ENCODE measurements around the gene SOS2. TPM values are rescaled to one million over a fixed set of nuclear protein-coding genes. Genes with fewer than 3 reads are reported as not detected.

The SOS2 gene
- polyA plus RNA-seq, 1 donor (not counting 4 experiments of a cell fraction or from before 2014, with no cell fraction given), result 13.0 TPM

DNA sequence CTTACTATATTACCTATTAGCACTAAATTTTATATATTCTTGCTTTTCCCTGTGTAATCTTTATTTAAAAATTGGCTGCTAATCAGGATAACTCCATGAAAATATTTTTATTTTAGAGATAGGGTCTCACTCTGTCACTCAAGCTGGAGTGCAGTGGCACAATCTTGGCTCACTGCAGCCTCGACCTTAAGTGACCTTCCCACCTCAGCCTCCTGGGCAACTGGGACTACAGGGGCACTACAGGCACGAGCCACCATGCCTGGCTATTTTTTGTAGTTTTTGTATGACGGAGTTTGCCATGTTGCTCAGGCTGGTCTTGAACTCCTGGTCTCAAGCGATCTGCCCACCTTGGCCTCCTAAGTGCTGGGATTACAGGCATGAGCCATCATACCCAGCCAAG is 82.6 kb downstream of the SOS2 start:
- no peak overlapping the region for H3K27ac ChIP-seq (ENCODE audit: control insufficient read depth, insufficient read depth, low read length)
- H3K27me3 ChIP-seq (ENCODE audit: control insufficient read depth, extremely low read depth, insufficient read depth, low read length), result no peaks in the 10 kb centered on the region
- DNase-seq (ENCODE audit: low read depth, low spot score) (no peak), FAIRE-seq (no peak)
- dilution Hi-C loops (cut with MboI; ENCODE audit: extremely low pct_ligation_motif_present, low sequenced_read_pairs), result no loop called here
- no peak overlapping the region for H3K4me3 ChIP-seq (ENCODE audit: control insufficient read depth in 2 of 3, extremely low read depth in 1 of 3, insufficient read depth in 2 of 3, low read depth in 1 of 3, low read length in 3 of 3)
- no peak overlapping the region for H3K9ac ChIP-seq (ENCODE audit: control insufficient read depth, extremely low read depth, insufficient read depth, low read length)
- TF ChIP-seq EZH2 (IDR thresholded peaks at IDR 0.05; ENCODE audit: low read length), result no peak
- TF ChIP-seq, protein P1, sequence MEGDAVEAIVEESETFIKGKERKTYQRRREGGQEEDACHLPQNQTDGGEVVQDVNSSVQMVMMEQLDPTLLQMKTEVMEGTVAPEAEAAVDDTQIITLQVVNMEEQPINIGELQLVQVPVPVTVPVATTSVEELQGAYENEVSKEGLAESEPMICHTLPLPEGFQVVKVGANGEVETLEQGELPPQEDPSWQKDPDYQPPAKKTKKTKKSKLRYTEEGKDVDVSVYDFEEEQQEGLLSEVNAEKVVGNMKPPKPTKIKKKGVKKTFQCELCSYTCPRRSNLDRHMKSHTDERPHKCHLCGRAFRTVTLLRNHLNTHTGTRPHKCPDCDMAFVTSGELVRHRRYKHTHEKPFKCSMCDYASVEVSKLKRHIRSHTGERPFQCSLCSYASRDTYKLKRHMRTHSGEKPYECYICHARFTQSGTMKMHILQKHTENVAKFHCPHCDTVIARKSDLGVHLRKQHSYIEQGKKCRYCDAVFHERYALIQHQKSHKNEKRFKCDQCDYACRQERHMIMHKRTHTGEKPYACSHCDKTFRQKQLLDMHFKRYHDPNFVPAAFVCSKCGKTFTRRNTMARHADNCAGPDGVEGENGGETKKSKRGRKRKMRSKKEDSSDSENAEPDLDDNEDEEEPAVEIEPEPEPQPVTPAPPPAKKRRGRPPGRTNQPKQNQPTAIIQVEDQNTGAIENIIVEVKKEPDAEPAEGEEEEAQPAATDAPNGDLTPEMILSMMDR (optimal IDR thresholded peaks at IDR 0.05 in 1 of 3, IDR thresholded peaks at IDR 0.05 in 1 of 3, conservative IDR thresholded peaks at IDR 0.05 in 1 of 3; ENCODE audit: extremely low read depth in 1 of 3, insufficient read depth in 2 of 3, low read length in 3 of 3), result no peak
- H4K20me1 ChIP-seq (ENCODE audit: control insufficient read depth, extremely low read depth, insufficient read depth, low read length), result no peaks in the 10 kb centered on the region
- H2AFZ ChIP-seq (ENCODE audit: control insufficient read depth, low read length), result no peak overlapping the region
- H3K9me3 ChIP-seq (ENCODE audit: control insufficient read depth, low read depth, low read length), result no peaks in the 10 kb centered on the region
- H3K79me2 ChIP-seq (ENCODE audit: control insufficient read depth, insufficient read depth, low read length), result no peaks in the 10 kb centered on the region
- no peaks in the 10 kb centered on the region for H3K9me1 ChIP-seq (ENCODE audit: control insufficient read depth, extremely low read depth, insufficient read depth, low read length)
- H3K4me2 ChIP-seq (ENCODE audit: control insufficient read depth, extremely low read depth, insufficient read depth, low read depth, low read length), result no peak overlapping the region
- peaks cover 0 to 2% of the 10 kb centered on the region in 2 experiments for H3K36me3 ChIP-seq (ENCODE audit: control insufficient read depth in 2 of 2, extremely low read depth in 1 of 2, insufficient read depth in 2 of 2, low read length in 2 of 2)
- H3K4me1 ChIP-seq (ENCODE audit: control insufficient read depth, extremely low read depth, insufficient read depth, low read length), result no peaks in the 10 kb centered on the region

DNA sequence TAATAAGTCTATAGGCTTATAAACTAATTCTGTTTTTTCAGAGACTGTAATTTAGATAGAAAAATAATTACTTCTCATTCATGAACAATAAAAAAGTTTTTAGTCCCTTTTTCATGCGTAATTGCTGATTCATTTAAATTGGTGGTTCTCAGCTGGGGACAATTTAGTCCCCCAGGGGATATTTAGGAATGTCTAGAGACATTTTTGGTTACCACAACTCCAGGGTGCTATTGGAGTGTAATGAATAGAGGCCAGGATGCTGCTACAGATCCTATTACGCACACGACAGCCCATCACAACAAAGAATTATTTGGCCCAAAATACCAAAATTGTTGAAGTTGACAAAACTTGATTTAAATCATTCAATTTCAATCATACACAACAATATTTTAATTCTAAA is 92.2 kb downstream of the SOS2 start:
- no peaks in the 10 kb centered on the region for H3K79me2 ChIP-seq (ENCODE audit: control insufficient read depth, insufficient read depth, low read length)
- H2AFZ ChIP-seq (ENCODE audit: control insufficient read depth, low read length), result no peak overlapping the region
- no peaks in the 10 kb centered on the region for H3K36me3 ChIP-seq (ENCODE audit: control insufficient read depth in 2 of 2, extremely low read depth in 1 of 2, insufficient read depth in 2 of 2, low read length in 2 of 2)
- no peak overlapping the region for H3K4me2 ChIP-seq (ENCODE audit: control insufficient read depth, extremely low read depth, insufficient read depth, low read depth, low read length)
- dilution Hi-C loops (cut with MboI; ENCODE audit: extremely low pct_ligation_motif_present, low sequenced_read_pairs), result no loop called here
- H4K20me1 ChIP-seq (ENCODE audit: control insufficient read depth, extremely low read depth, insufficient read depth, low read length), result no peaks in the 10 kb centered on the region
- H3K27me3 ChIP-seq (ENCODE audit: control insufficient read depth, extremely low read depth, insufficient read depth, low read length), result no peaks in the 10 kb centered on the region
- H3K27ac ChIP-seq (ENCODE audit: control insufficient read depth, insufficient read depth, low read length), result no peak overlapping the region
- H3K9me1 ChIP-seq (ENCODE audit: control insufficient read depth, extremely low read depth, insufficient read depth, low read length), result no peaks in the 10 kb centered on the region
- TF ChIP-seq EZH2 (IDR thresholded peaks at IDR 0.05; ENCODE audit: low read length), result no peak
- TF ChIP-seq, protein P1 (optimal IDR thresholded peaks at IDR 0.05 in 1 of 3, IDR thresholded peaks at IDR 0.05 in 1 of 3, conservative IDR thresholded peaks at IDR 0.05 in 1 of 3; ENCODE audit: extremely low read depth in 1 of 3, insufficient read depth in 2 of 3, low read length in 3 of 3), result no peak
- no peak overlapping the region for H3K9ac ChIP-seq (ENCODE audit: control insufficient read depth, extremely low read depth, insufficient read depth, low read length)
- H3K4me3 ChIP-seq (ENCODE audit: control insufficient read depth in 2 of 3, extremely low read depth in 1 of 3, insufficient read depth in 2 of 3, low read depth in 1 of 3, low read length in 3 of 3), result no peak overlapping the region
- DNase-seq (ENCODE audit: low read depth, low spot score), result no peak
- H3K9me3 ChIP-seq (ENCODE audit: control insufficient read depth, low read depth, low read length), result no peaks in the 10 kb centered on the region
- no peaks in the 10 kb centered on the region for H3K4me1 ChIP-seq (ENCODE audit: control insufficient read depth, extremely low read depth, insufficient read depth, low read length)
- FAIRE-seq, result no peak

Data from keratinocyte (primary cell).